GM19099 (cell line): ENCODE results near the gene BCAS4.

Experiments used
- POLR2A ChIP-seq: IDR thresholded peaks from 3 replicates; pipeline ENCODE4 v1.6.1; 2011; ENCODE audit warnings: low read depth; ENCODE audit not compliant: insufficient read length; ENCODE audit errors: extremely low read depth

Gene BCAS4

GRCh38 chr20:50898475-50898874, 103.6 kb downstream of the BCAS4 start:
- no peak for TF ChIP-seq POLR2A

- no peak for TF ChIP-seq POLR2A
These were observed 105.4 kb downstream of the BCAS4 start for GRCh38 chr20:50900261-50900660.

GRCh38 chr20:50901301-50901700, 106.4 kb downstream of the BCAS4 start:
- no peak for TF ChIP-seq POLR2A

GRCh38 chr20:50903353-50904051, 108.6 kb downstream of the BCAS4 start:
- TF ChIP-seq POLR2A, result no peak

- no peak for TF ChIP-seq POLR2A
These were observed 109.3 kb downstream of the BCAS4 start for GRCh38 chr20:50904067-50904570.

- TF ChIP-seq POLR2A, result no peak
These were observed 114.6 kb downstream of the BCAS4 start for GRCh38 chr20:50909413-50909812.

- no peak for TF ChIP-seq POLR2A
These were observed 116.2 kb downstream of the BCAS4 start for GRCh38 chr20:50911030-50911429.

GRCh38 chr20:50911716-50912115, 116.9 kb downstream of the BCAS4 start:
- TF ChIP-seq POLR2A, result no peak

GRCh38 chr20:50913690-50914375, 119.0 kb downstream of the BCAS4 start:
- TF ChIP-seq POLR2A, result no peak

GRCh38 chr20:50915424-50915823, 120.6 kb downstream of the BCAS4 start:
- TF ChIP-seq POLR2A, result no peak

- TF ChIP-seq POLR2A, result no peak
These were observed 121.4 kb downstream of the BCAS4 start for GRCh38 chr20:50916257-50916656.

GRCh38 chr20:50916934-50917333, 122.1 kb downstream of the BCAS4 start:
- TF ChIP-seq POLR2A, result no peak

GRCh38 chr20:50918403-50918802, 123.5 kb downstream of the BCAS4 start:
- TF ChIP-seq POLR2A, result no peak

GRCh38 chr20:50919567-50919966, 124.7 kb downstream of the BCAS4 start:
- no peak for TF ChIP-seq POLR2A

- TF ChIP-seq POLR2A, result no peak
These were observed 126.1 kb downstream of the BCAS4 start for GRCh38 chr20:50920997-50921396.

GRCh38 chr20:50921803-50922501, 127.1 kb downstream of the BCAS4 start:
- no peak for TF ChIP-seq POLR2A
